ENCODE results near the gene TNFRSF8. TPM values are rescaled to one million over a fixed set of nuclear protein-coding genes. Genes with fewer than 3 reads are reported as not detected.
A peak's percentile ranks its signal among the peaks of the same experiment; 100 is the strongest.

TNFRSF8 gene
- total RNA-seq, 1 donor = 0.73 TPM

- Histone ChIP-seq H3K4me3 (ENCODE audit: low read length) (no peak overlapping the region), H3K27me3 (ENCODE audit: insufficient read depth, low read length) (no peaks in the 10 kb centered on the region), H3K4me1 (ENCODE audit: insufficient read depth, low read length) (peaks cover 100% of the 10 kb centered on the region), H3K9me3 (ENCODE audit: low read depth, low read length) (no peaks in the 10 kb centered on the region)
Observed at GRCh38 chr1:12177999-12178441, 114.9 kb downstream of the TNFRSF8 start.

DNA sequence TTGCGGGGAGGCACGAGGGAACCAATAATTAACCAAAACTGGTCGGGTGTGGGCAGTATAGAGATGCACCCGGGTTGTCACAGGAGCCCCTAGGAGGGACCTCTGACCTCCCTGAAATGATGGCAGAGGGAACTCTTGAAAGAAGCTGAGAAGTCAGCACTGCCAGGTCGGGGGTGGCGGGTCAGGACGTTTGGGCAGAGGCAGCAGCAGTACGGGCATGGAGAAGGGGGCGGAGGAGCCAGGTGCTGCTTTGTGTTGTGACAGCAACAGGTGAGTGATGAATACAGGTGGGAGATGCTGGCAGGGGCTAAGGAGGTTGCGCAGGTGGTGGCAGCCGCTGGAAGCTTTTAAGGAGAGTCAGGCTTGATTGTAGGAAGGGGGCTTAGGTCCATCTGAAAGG, 115.4 kb downstream of the TNFRSF8 start:
- peaks cover 98% of the 10 kb centered on the region for H3K4me1 ChIP-seq (ENCODE audit: insufficient read depth, low read length)
- no peaks in the 10 kb centered on the region for H3K9me3 ChIP-seq (ENCODE audit: low read depth, low read length)
- H3K4me3 ChIP-seq (ENCODE audit: low read length) = peak overlapping the region; percentile 2

DNA sequence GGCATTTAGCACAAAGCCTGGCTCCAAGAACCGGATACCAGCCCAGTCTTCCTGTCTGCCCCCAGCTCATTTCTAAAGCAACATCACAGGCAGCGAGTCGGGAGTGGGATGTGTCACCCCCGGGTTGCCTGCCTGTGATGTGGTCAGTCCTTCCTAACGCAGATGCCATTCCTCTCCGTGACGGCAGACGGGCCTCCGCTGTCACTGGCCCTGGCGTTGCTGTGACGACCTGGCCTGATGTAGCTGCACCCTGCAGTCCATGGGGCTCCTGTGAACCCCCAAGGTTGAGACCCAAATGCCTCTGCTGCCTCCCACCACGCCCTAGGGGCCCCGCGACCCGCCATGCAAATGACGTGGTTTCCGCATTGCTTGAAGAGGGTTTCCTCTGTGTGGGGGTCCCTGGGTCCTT, 116.0 kb downstream of the TNFRSF8 start:
- peaks cover 97% of the 10 kb centered on the region for H3K4me1 ChIP-seq (ENCODE audit: insufficient read depth, low read length)
- no peaks in the 10 kb centered on the region for H3K27me3 ChIP-seq (ENCODE audit: insufficient read depth, low read length)
- H3K4me3 ChIP-seq (ENCODE audit: low read length) = peak overlapping the region; percentile 2
- H3K9me3 ChIP-seq (ENCODE audit: low read depth, low read length) = no peaks in the 10 kb centered on the region

More for the DNA sequence above, 115.4 kb downstream of the TNFRSF8 start:
- no peaks in the 10 kb centered on the region for H3K27me3 ChIP-seq (ENCODE audit: insufficient read depth, low read length)

DNA sequence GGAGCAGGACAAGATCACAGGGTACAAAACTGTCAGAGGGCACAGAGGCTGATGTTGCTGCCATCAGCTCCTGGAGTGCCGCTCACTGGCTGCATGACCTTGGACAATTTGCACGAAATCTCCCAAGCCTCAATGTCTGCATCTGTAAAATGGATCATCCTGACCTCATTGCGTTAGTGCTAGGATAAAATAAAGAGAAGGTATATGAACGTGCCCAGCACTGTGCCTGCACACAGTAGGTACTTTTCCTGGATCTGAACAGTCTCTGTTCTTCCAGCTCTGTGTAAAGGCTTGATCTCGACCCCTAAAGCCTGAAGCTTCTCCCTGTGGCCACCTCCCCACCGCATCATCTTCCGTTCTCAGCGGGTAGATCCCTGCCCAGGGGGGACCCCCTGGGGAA, 116.6 kb downstream of the TNFRSF8 start:
- Histone ChIP-seq H3K4me1 (ENCODE audit: insufficient read depth, low read length) (peaks cover 97% of the 10 kb centered on the region), H3K27me3 (ENCODE audit: insufficient read depth, low read length) (no peaks in the 10 kb centered on the region), H3K4me3 (ENCODE audit: low read length) (no peak overlapping the region), H3K9me3 (ENCODE audit: low read depth, low read length) (no peaks in the 10 kb centered on the region)

DNA sequence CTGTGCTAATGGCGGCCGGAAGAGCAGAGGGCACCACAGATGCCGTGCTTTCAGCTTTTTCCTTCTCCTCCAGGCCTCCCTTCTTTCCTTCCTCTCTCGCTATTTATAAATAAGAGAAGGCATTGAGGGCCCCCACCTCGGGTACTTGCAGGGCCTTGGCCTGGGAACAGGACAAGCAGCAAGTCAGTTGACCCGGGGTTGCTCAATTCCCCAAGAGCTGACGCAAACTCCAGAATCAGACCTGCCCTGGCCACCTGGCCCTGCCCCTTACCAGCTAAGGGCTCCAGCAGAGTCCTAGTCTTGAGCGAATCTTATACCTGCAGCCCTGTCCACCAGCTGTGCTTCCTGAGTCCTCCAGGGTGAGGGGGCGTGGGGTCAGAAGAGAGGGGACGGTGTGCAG, 117.2 kb downstream of the TNFRSF8 start:
- no peaks in the 10 kb centered on the region for H3K9me3 ChIP-seq (ENCODE audit: low read depth, low read length)
- no peak overlapping the region for H3K4me3 ChIP-seq (ENCODE audit: low read length)
- peaks cover 97% of the 10 kb centered on the region for H3K4me1 ChIP-seq (ENCODE audit: insufficient read depth, low read length)
- H3K27me3 ChIP-seq (ENCODE audit: insufficient read depth, low read length) = no peaks in the 10 kb centered on the region

GRCh38 chr1:12180903-12181302, 117.8 kb downstream of the TNFRSF8 start:
- Histone ChIP-seq H3K4me3 (ENCODE audit: low read length) (no peak overlapping the region), H3K27me3 (ENCODE audit: insufficient read depth, low read length) (no peaks in the 10 kb centered on the region), H3K4me1 (ENCODE audit: insufficient read depth, low read length) (peaks cover 97% of the 10 kb centered on the region), H3K9me3 (ENCODE audit: low read depth, low read length) (no peaks in the 10 kb centered on the region)

- H3K4me1 ChIP-seq (ENCODE audit: insufficient read depth, low read length) = peaks cover 97% of the 10 kb centered on the region
Observed at GRCh38 chr1:12181568-12181967, 118.5 kb downstream of the TNFRSF8 start.

GRCh38 chr1:12182410-12182984, 119.4 kb downstream of the TNFRSF8 start:
- H3K27me3 ChIP-seq (ENCODE audit: insufficient read depth, low read length) = no peaks in the 10 kb centered on the region
- H3K4me1 ChIP-seq (ENCODE audit: insufficient read depth, low read length) = peaks cover 92% of the 10 kb centered on the region
- H3K4me3 ChIP-seq (ENCODE audit: low read length) = no peak overlapping the region
- no peaks in the 10 kb centered on the region for H3K9me3 ChIP-seq (ENCODE audit: low read depth, low read length)

More at GRCh38 chr1:12181568-12181967, 118.5 kb downstream of the TNFRSF8 start:
- Histone ChIP-seq H3K27me3 (ENCODE audit: insufficient read depth, low read length) (no peaks in the 10 kb centered on the region), H3K4me3 (ENCODE audit: low read length) (no peak overlapping the region), H3K9me3 (ENCODE audit: low read depth, low read length) (no peaks in the 10 kb centered on the region)

- Histone ChIP-seq H3K4me3 (ENCODE audit: low read length) (no peak overlapping the region), H3K9me3 (ENCODE audit: low read depth, low read length) (no peaks in the 10 kb centered on the region), H3K4me1 (ENCODE audit: insufficient read depth, low read length) (peaks cover 86% of the 10 kb centered on the region), H3K27me3 (ENCODE audit: insufficient read depth, low read length) (no peaks in the 10 kb centered on the region)
Observed at GRCh38 chr1:12183095-12183794, 120.1 kb downstream of the TNFRSF8 start.

GRCh38 chr1:12184008-12184681, 121.0 kb downstream of the TNFRSF8 start:
- H3K9me3 ChIP-seq (ENCODE audit: low read depth, low read length) = no peaks in the 10 kb centered on the region
- peak overlapping the region; percentile 19 for H3K4me3 ChIP-seq (ENCODE audit: low read length)
- peaks cover 85% of the 10 kb centered on the region for H3K4me1 ChIP-seq (ENCODE audit: insufficient read depth, low read length)
- H3K27me3 ChIP-seq (ENCODE audit: insufficient read depth, low read length) = no peaks in the 10 kb centered on the region

GRCh38 chr1:12185036-12185917, 122.2 kb downstream of the TNFRSF8 start:
- H3K4me3 ChIP-seq (ENCODE audit: low read length) = peak overlapping the region; percentile 19
- peaks cover 73% of the 10 kb centered on the region for H3K4me1 ChIP-seq (ENCODE audit: insufficient read depth, low read length)
- H3K27me3 ChIP-seq (ENCODE audit: insufficient read depth, low read length) = no peaks in the 10 kb centered on the region
- no peaks in the 10 kb centered on the region for H3K9me3 ChIP-seq (ENCODE audit: low read depth, low read length)

GRCh38 chr1:12185918-12186678, 123.0 kb downstream of the TNFRSF8 start:
- H3K9me3 ChIP-seq (ENCODE audit: low read depth, low read length) = no peaks in the 10 kb centered on the region
- H3K4me1 ChIP-seq (ENCODE audit: insufficient read depth, low read length) = peaks cover 65% of the 10 kb centered on the region
- no peaks in the 10 kb centered on the region for H3K27me3 ChIP-seq (ENCODE audit: insufficient read depth, low read length)
- no peak overlapping the region for H3K4me3 ChIP-seq (ENCODE audit: low read length)

- Histone ChIP-seq H3K4me3 (ENCODE audit: low read length) (no peak overlapping the region), H3K9me3 (ENCODE audit: low read depth, low read length) (no peaks in the 10 kb centered on the region), H3K27me3 (ENCODE audit: insufficient read depth, low read length) (no peaks in the 10 kb centered on the region), H3K4me1 (ENCODE audit: insufficient read depth, low read length) (peaks cover 60% of the 10 kb centered on the region)
Observed at GRCh38 chr1:12186679-12186985, 123.5 kb downstream of the TNFRSF8 start.

- Histone ChIP-seq H3K4me3 (ENCODE audit: low read length) (no peak overlapping the region), H3K4me1 (ENCODE audit: insufficient read depth, low read length) (peaks cover 49% of the 10 kb centered on the region), H3K9me3 (ENCODE audit: low read depth, low read length) (no peaks in the 10 kb centered on the region), H3K27me3 (ENCODE audit: insufficient read depth, low read length) (no peaks in the 10 kb centered on the region)
Observed at GRCh38 chr1:12188115-12188514, 125.0 kb downstream of the TNFRSF8 start.
